GM23338 (cell line): ENCODE results near the gene PCDH12.

Experiments used
- CREB1 ChIP-seq: fragments of 250-450 bp; sonication (Bioruptor Pico); IDR thresholded peaks from 2 replicates; pipeline ENCODE4 v1.5.0; 2020; ENCODE audit warnings: low read depth, mild to moderate bottlenecking, moderate library complexity
- CTCF ChIP-seq, 2 experiments: fragments of 200-600 bp in 1 of 2; sonication (generic) in 1 of 2; conservative IDR thresholded peaks; 2 replicates each; pipeline versions ENCODE4 v1.5.1 to v1.6.1; 2016 to 2017; ENCODE audit warnings: antibody characterized with exemption in 2 of 2, low read depth in 2 of 2, mild to moderate bottlenecking in 2 of 2, moderate library complexity in 1 of 2
- EZH2 ChIP-seq: fragments of 200-600 bp; sonication (generic); IDR thresholded peaks from one replicate; pipeline ENCODE4 v1.8.0; 2017; ENCODE audit warnings: antibody characterized with exemption, mild to moderate bottlenecking, low read depth; ENCODE audit not compliant: unreplicated experiment
- EZH2phosphoT487 ChIP-seq: fragments of 200-600 bp; sonication (generic); IDR thresholded peaks from one replicate; pipeline ENCODE4 v1.8.1; 2018; ENCODE audit warnings: antibody characterized with exemption; ENCODE audit not compliant: unreplicated experiment
- JUNB ChIP-seq: IDR thresholded peaks from one replicate; pipeline ENCODE4 v1.6.1; 2016; ENCODE audit warnings: antibody characterized with exemption; ENCODE audit not compliant: unreplicated experiment
- POLR2AphosphoS5 ChIP-seq: IDR thresholded peaks from 2 replicates; pipeline ENCODE4 v1.6.1; 2016; ENCODE audit warnings: antibody characterized with exemption, low read depth
- REST ChIP-seq: IDR thresholded peaks from one replicate; pipeline ENCODE4 v1.6.1; 2018; ENCODE audit warnings: antibody characterized with exemption; ENCODE audit not compliant: unreplicated experiment
- STAT1 ChIP-seq: IDR thresholded peaks from one replicate; pipeline ENCODE4 v1.6.1; 2016; ENCODE audit warnings: antibody characterized with exemption; ENCODE audit not compliant: unreplicated experiment

GRCh38 chr5:142000704-142001484 lies 42.9 kb upstream of the PCDH12 start:
- TF ChIP-seq CTCF (conservative IDR thresholded peaks at IDR 0.05; ENCODE audit: low read depth in 2 of 2) (peak; percentile 49 to 63), JUNB (no peak), EZH2 (no peak), POLR2AphosphoS5 (no peak), STAT1 (no peak), REST (no peak), EZH2phosphoT487 (no peak), CREB1 (CRISPR knock-in tag) (no peak)
